Measurements from ENCODE around the gene PCA3.
"Not testable (repeated sequence)": the region's sequence is repeated elsewhere in the genome, so short reads cannot be mapped to it uniquely, and the experiment has no call there.

Gene PCA3

GRCh38 chr9:76764138-76764537, at the start of gene PCA3:
Gene PCA3, plus strand, starts transcription at chr9:76764438.
- DNase-seq (ENCODE audit: low read depth), result no peak

GRCh38 chr9:76716085-76716672, 48.1 kb upstream of the PCA3 start:
- no peak for DNase-seq (ENCODE audit: low read depth)

GRCh38 chr9:76717176-76717575, 47.1 kb upstream of the PCA3 start:
- no peak for DNase-seq (ENCODE audit: low read depth)

GRCh38 chr9:76717613-76718012, 46.6 kb upstream of the PCA3 start:
- DNase-seq (ENCODE audit: low read depth), result peak; percentile 19

GRCh38 chr9:76718166-76718565, 46.1 kb upstream of the PCA3 start:
- no peak for DNase-seq (ENCODE audit: low read depth)

GRCh38 chr9:76720245-76720644, 44.0 kb upstream of the PCA3 start:
- DNase-seq (ENCODE audit: low read depth), result no peak

GRCh38 chr9:76725011-76725546, 39.2 kb upstream of the PCA3 start:
- no peak for DNase-seq (ENCODE audit: low read depth)

- no peak for DNase-seq (ENCODE audit: low read depth)
Measured at GRCh38 chr9:76725885-76726284, 38.4 kb upstream of the PCA3 start.

- no peak for DNase-seq (ENCODE audit: low read depth)
Measured at GRCh38 chr9:76729116-76729515, 35.1 kb upstream of the PCA3 start.

GRCh38 chr9:76729980-76730737, 34.1 kb upstream of the PCA3 start:
- no peak for DNase-seq (ENCODE audit: low read depth)

GRCh38 chr9:76730801-76731200, 33.4 kb upstream of the PCA3 start:
- DNase-seq (ENCODE audit: low read depth), result no peak

GRCh38 chr9:76732341-76732958, 31.8 kb upstream of the PCA3 start:
- DNase-seq (ENCODE audit: low read depth), result no peak

- DNase-seq (ENCODE audit: low read depth), result no peak
Measured at GRCh38 chr9:76733096-76733495, 31.1 kb upstream of the PCA3 start.

GRCh38 chr9:76734716-76735115, 29.5 kb upstream of the PCA3 start:
- DNase-seq (ENCODE audit: low read depth), result no peak

GRCh38 chr9:76737154-76737902, 26.9 kb upstream of the PCA3 start:
- DNase-seq (ENCODE audit: low read depth), result no peak

- DNase-seq (ENCODE audit: low read depth), result no peak
Measured at GRCh38 chr9:76738402-76738801, 25.8 kb upstream of the PCA3 start.

- DNase-seq (ENCODE audit: low read depth), result no peak
Measured at GRCh38 chr9:76741524-76741923, 22.7 kb upstream of the PCA3 start.

GRCh38 chr9:76742890-76743289, 21.3 kb upstream of the PCA3 start:
- not testable (repeated sequence) for DNase-seq (ENCODE audit: low read depth)

- DNase-seq (ENCODE audit: low read depth), result no peak
Measured at GRCh38 chr9:76743931-76744330, 20.3 kb upstream of the PCA3 start.

- no peak for DNase-seq (ENCODE audit: low read depth)
Measured at GRCh38 chr9:76744336-76744735, 19.9 kb upstream of the PCA3 start.

GRCh38 chr9:76751001-76751400, 13.2 kb upstream of the PCA3 start:
- DNase-seq (ENCODE audit: low read depth), result no peak

GRCh38 chr9:76756268-76756640, 8.0 kb upstream of the PCA3 start:
- DNase-seq (ENCODE audit: low read depth), result peak; percentile 13
